Inferior parietal cortex (tissue), 1 donor: Measurements from ENCODE around the gene GABBR2.
A peak's percentile ranks its signal among the peaks of the same experiment; 100 is the strongest.

Experiments
- DNase-seq: peaks from one replicate; pipeline ENCODE4 v3.0.0-alpha.2; 2016; ENCODE audit errors: extremely low spot score

The GABBR2 gene

GRCh38 chr9:98402019-98402840 is 306.5 kb downstream of the GABBR2 start:
- no peak for DNase-seq

- DNase-seq: no peak
These were observed 307.4 kb downstream of the GABBR2 start for GRCh38 chr9:98401140-98402018.

GRCh38 chr9:98399950-98400683 is 308.6 kb downstream of the GABBR2 start:
- DNase-seq: no peak

GRCh38 chr9:98396656-98397055 is 312.1 kb downstream of the GABBR2 start:
- no peak for DNase-seq

- DNase-seq: no peak
These were observed 312.5 kb downstream of the GABBR2 start for GRCh38 chr9:98396236-98396635.

GRCh38 chr9:98391867-98392266 is 316.9 kb downstream of the GABBR2 start:
- DNase-seq: no peak

GRCh38 chr9:98391406-98391805 is 317.3 kb downstream of the GABBR2 start:
- no peak for DNase-seq

GRCh38 chr9:98385751-98386150 is 323.0 kb downstream of the GABBR2 start:
- no peak for DNase-seq

- no peak for DNase-seq
These were observed 325.0 kb downstream of the GABBR2 start for GRCh38 chr9:98383758-98384157.

GRCh38 chr9:98381311-98382103 is 327.2 kb downstream of the GABBR2 start:
- no peak for DNase-seq

- no peak for DNase-seq
These were observed 328.6 kb downstream of the GABBR2 start for GRCh38 chr9:98380065-98380681.

GRCh38 chr9:98379572-98379971 is 329.2 kb downstream of the GABBR2 start:
- no peak for DNase-seq

- DNase-seq: no peak
These were observed 329.9 kb downstream of the GABBR2 start for GRCh38 chr9:98378794-98379193.

- DNase-seq: no peak
These were observed 330.4 kb downstream of the GABBR2 start for GRCh38 chr9:98378206-98378780.

- DNase-seq: no peak
These were observed 333.5 kb downstream of the GABBR2 start for GRCh38 chr9:98375138-98375726.

- DNase-seq: peak; percentile 13
These were observed 334.2 kb downstream of the GABBR2 start for GRCh38 chr9:98374385-98375051.

GRCh38 chr9:98373609-98374008 is 335.1 kb downstream of the GABBR2 start:
- no peak for DNase-seq

- DNase-seq: no peak
These were observed 336.5 kb downstream of the GABBR2 start for GRCh38 chr9:98372077-98372836.

GRCh38 chr9:98370976-98371315 is 337.8 kb downstream of the GABBR2 start:
- no peak for DNase-seq
